ENCODE measurements around the gene PTPRJ. TPM values are rescaled to one million over a fixed set of nuclear protein-coding genes. Genes with fewer than 3 reads are reported as not detected.

The PTPRJ gene
- total RNA-seq, 1 experiment from 2014 or later, result 11.0 TPM

GRCh38 chr11:48110509-48110766, 130.1 kb downstream of the PTPRJ start:
- Mint-ChIP-seq H3K4me1 (ENCODE audit: low read depth, unreplicated experiment) (peaks cover 7% of the 10 kb centered on the region), H3K27me3 (ENCODE audit: insufficient read depth, unreplicated experiment) (no peaks in the 10 kb centered on the region), H3K27ac (ENCODE audit: unreplicated experiment) (no peak overlapping the region), H3K4me3 (ENCODE audit: unreplicated experiment) (no peak overlapping the region), H3K36me3 (ENCODE audit: insufficient read depth, unreplicated experiment) (no peaks in the 10 kb centered on the region), H3K9me3 (ENCODE audit: unreplicated experiment) (peaks cover 13% of the 10 kb centered on the region)
- 0 out of 2 replicates have a peak overlapping the region, but pooled peaks have one; percentile 13 for H3K4me3 ChIP-seq (ENCODE audit: low read depth, low read length)
- peaks cover 6% of the 10 kb centered on the region; the same call in 1 of the 2 replicates for H3K4me1 ChIP-seq
- no TSS peak for BruUV-seq (replicated peaks)
- H3K9me3 ChIP-seq, result peaks cover 7% of the 10 kb centered on the region
- no peak for DNase-seq
- H3K27me3 ChIP-seq (replicated peaks; ENCODE audit: control insufficient read depth, insufficient read depth, low read length), result no peaks in the 10 kb centered on the region
- H3K36me3 ChIP-seq (ENCODE audit: control insufficient read depth, insufficient read depth, low read length), result no peaks in the 10 kb centered on the region
- POLR2A ChIA-PET, result no interaction called here
- intact Hi-C loops (cut with micrococcal nuclease; ENCODE audit: unreplicated experiment), result loop anchor here (1.0 to 5.0 kb wide), 3 partner anchors 61 to 258 kb away; no protein-coding TSS in a partner anchor
- CTCF ChIA-PET, result interaction anchor here (1.9 to 2.0 kb wide), 2 partner anchors 13 to 176 kb away, joined by 5 to 14 read pairs; no protein-coding TSS in a partner anchor
- no peak for TF ChIP-seq CTCF (IDR thresholded peaks at IDR 0.05; ENCODE audit: insufficient read depth in 1 of 2, low read depth in 1 of 2, low read length in 1 of 2, severe bottlenecking in 1 of 2, unreplicated experiment in 1 of 2)

GRCh38 chr11:48111891-48112290, 131.5 kb downstream of the PTPRJ start:
- no peaks in the 10 kb centered on the region for H3K36me3 ChIP-seq (ENCODE audit: control insufficient read depth, insufficient read depth, low read length)
- no TSS peak for BruUV-seq (replicated peaks)
- no peaks in the 10 kb centered on the region for H3K27me3 ChIP-seq (replicated peaks; ENCODE audit: control insufficient read depth, insufficient read depth, low read length)
- no peak for DNase-seq
- Mint-ChIP-seq H3K27ac (ENCODE audit: unreplicated experiment) (no peak overlapping the region), H3K4me3 (ENCODE audit: unreplicated experiment) (no peak overlapping the region), H3K4me1 (ENCODE audit: low read depth, unreplicated experiment) (peaks cover 7% of the 10 kb centered on the region), H3K36me3 (ENCODE audit: insufficient read depth, unreplicated experiment) (no peaks in the 10 kb centered on the region), H3K9me3 (ENCODE audit: unreplicated experiment) (peaks cover 22% of the 10 kb centered on the region), H3K27me3 (ENCODE audit: insufficient read depth, unreplicated experiment) (no peaks in the 10 kb centered on the region)
- intact Hi-C loops (cut with micrococcal nuclease; ENCODE audit: unreplicated experiment), result loop anchor here (5.0 kb wide), 1 partner anchor 260 kb away; no protein-coding TSS in a partner anchor
- H3K9me3 ChIP-seq, result peaks cover 7% of the 10 kb centered on the region
- peaks cover 6% of the 10 kb centered on the region; the same call in 1 of the 2 replicates for H3K4me1 ChIP-seq
- H3K4me3 ChIP-seq (ENCODE audit: low read depth, low read length), result no peak overlapping the region
- no peak for TF ChIP-seq CTCF (IDR thresholded peaks at IDR 0.05; ENCODE audit: insufficient read depth in 1 of 2, low read depth in 1 of 2, low read length in 1 of 2, severe bottlenecking in 1 of 2, unreplicated experiment in 1 of 2)
- CTCF ChIA-PET, result interaction anchor here (1.0 kb wide), 1 partner anchor 174 kb away, joined by 3 read pairs; no protein-coding TSS in a partner anchor
- POLR2A ChIA-PET, result no interaction called here

- H3K4me1 Mint-ChIP-seq (ENCODE audit: low read depth, unreplicated experiment), result peaks cover 5% of the 10 kb centered on the region
- POLR2A ChIA-PET, result no interaction called here
- Histone ChIP-seq H3K27me3 (replicated peaks; ENCODE audit: control insufficient read depth, insufficient read depth, low read length) (no peaks in the 10 kb centered on the region), H3K9me3 (peaks cover 7% of the 10 kb centered on the region), H3K36me3 (ENCODE audit: control insufficient read depth, insufficient read depth, low read length) (no peaks in the 10 kb centered on the region), H3K4me1 (peaks cover 1% of the 10 kb centered on the region; the same call in 1 of the 2 replicates), H3K4me3 (ENCODE audit: low read depth, low read length) (no peak overlapping the region)
- H3K27me3 Mint-ChIP-seq (ENCODE audit: insufficient read depth, unreplicated experiment), result no peaks in the 10 kb centered on the region
- H3K27ac Mint-ChIP-seq (ENCODE audit: unreplicated experiment), result no peak overlapping the region
- CTCF ChIA-PET, result no interaction called here
- intact Hi-C loops (cut with micrococcal nuclease; ENCODE audit: unreplicated experiment), result loop anchor here (5.0 kb wide), 1 partner anchor 262 kb away; no protein-coding TSS in a partner anchor
- no peak overlapping the region for H3K4me3 Mint-ChIP-seq (ENCODE audit: unreplicated experiment)
- H3K9me3 Mint-ChIP-seq (ENCODE audit: unreplicated experiment), result peaks cover 22% of the 10 kb centered on the region
- no peaks in the 10 kb centered on the region for H3K36me3 Mint-ChIP-seq (ENCODE audit: insufficient read depth, unreplicated experiment)
- no TSS peak for BruUV-seq (replicated peaks)
- no peak for DNase-seq
- TF ChIP-seq CTCF (IDR thresholded peaks at IDR 0.05; ENCODE audit: insufficient read depth in 1 of 2, low read depth in 1 of 2, low read length in 1 of 2, severe bottlenecking in 1 of 2, unreplicated experiment in 1 of 2), result no peak
These were observed 134.4 kb downstream of the PTPRJ start for GRCh38 chr11:48114740-48115139.

Measured in Caco-2 (cell line).